Motor neuron (in vitro differentiated cells): ENCODE results near the gene FGF9. TPM values are rescaled to one million over a fixed set of nuclear protein-coding genes. Genes with fewer than 3 reads are reported as not detected.

Experiments
- ATAC-seq, 8 experiments: fragments of 200-7000 bp; cut with Tn5 transposase; replicated peaks in 6 of 8; 2 replicates each; pipeline ENCODE4 v1.8.0; 2021; ENCODE audit warnings: mild to moderate bottlenecking in 8 of 8, moderate library complexity in 8 of 8
- H3K27ac ChIP-seq, 2 donors: fragments of 250-450 bp; sonication (Bioruptor Pico); 2 replicates each; pipeline ENCODE4 v1.9.0; 2021; ENCODE audit warnings: antibody characterized with exemption in 2 of 2, mild to moderate bottlenecking in 2 of 2, moderate library complexity in 1 of 2
- H3K4me1 ChIP-seq, 2 donors: fragments of 250-450 bp; sonication (Bioruptor Pico); replicated peaks in 1 of 2; 2 replicates each; pipeline ENCODE4 v1.6.1; 2021; ENCODE audit warnings: antibody characterized with exemption in 2 of 2, mild to moderate bottlenecking in 2 of 2, moderate library complexity in 1 of 2
- H3K4me3 ChIP-seq, 5 donors: fragments of 250-450 bp; sonication (Bioruptor Pico); 2 replicates each; pipeline ENCODE4 v1.9.0; 2021; ENCODE audit warnings: antibody characterized with exemption in 5 of 5, mild to moderate bottlenecking in 5 of 5, moderate library complexity in 4 of 5
- WGBS, 10 experiments: fragments of 450-650 bp; shearing (Covaris generic); methylation state at CpG; one replicate each; pipeline ENCODE4 v1.0.0; 2022; 5-methylcytosine and 5-hydroxymethylcytosine counted together
- in situ Hi-C, 9 experiments: fragments of 400-800 bp; cut with MboI; loops; one replicate each; pipeline ENCODE4 v1.15.0; 2021; ENCODE audit warnings: low sequenced_read_pairs in 9 of 9, low pct_unique_long_range_greater_than_20kb in 2 of 9; ENCODE audit not compliant: unreplicated experiment in 9 of 9
- total RNA-seq, 8 experiments: library from RNA; unstranded; fragments of 300-600 nt; gene quantifications; 2 replicates each; pipeline versions ENCODE4 v1.2.3 to v1.2.4, GENCODE V29; 2022

Gene FGF9
- total RNA-seq, 8 experiments from 2014 or later = 0.36 to 12.8 (median 9.0) TPM; not detected in 2

- Histone ChIP-seq H3K4me3 (no peak overlapping the region), H3K4me1 (peaks cover 0 to 19% of the 10 kb centered on the region in 2 donors), H3K27ac (no peak overlapping the region)
- in situ Hi-C loops = no loop called here
- ATAC-seq = no peak
- WGBS, 10 experiments = 0 to 100% (median 82%) methylated on average over 1 to 3 of the region's 3 CpGs; no CpG with 5 or more reads in 2 of the 10 experiments
Observed at GRCh38 chr13:21696865-21697448, 26.1 kb downstream of the FGF9 start.

DNA sequence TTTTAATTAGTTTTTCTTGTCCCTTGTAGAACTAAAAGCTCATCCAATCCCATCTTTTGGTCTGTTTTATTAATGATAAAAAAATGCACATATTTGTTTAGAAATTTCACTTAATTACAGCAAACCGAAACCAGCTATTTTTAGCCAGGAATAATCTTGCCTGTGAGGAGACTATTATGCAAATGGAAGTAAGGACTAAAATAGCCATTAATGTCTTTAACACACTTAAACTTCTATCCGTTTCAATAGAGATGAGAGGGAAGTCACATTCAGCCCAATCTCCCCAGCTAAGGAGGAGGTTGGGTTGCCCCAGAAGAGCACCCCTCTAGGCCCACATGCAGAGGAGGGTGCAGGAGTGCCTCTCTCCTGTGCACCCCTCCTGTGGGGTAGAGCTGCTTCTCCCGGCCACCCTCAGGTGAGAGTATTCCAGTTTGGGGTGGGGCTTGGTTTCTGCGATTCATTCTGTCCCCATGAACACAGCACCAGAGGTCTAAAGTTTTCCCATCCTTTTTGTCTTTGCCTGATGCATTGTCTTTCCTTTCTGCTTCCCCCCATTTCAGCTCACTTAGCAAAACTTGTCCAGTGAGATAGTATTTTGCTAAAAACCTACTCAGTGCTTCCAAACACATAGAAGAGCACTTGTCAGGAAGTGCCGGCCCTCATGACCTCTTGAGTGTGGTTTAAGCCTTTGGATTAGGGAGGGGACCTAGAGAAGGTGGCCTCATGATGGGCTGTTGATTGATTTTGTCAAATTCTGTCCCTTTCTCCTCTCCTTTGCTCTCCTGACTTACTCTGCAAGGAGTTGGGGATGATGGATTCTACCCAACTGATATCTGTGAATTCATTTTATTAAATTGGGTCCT is 28.2 kb downstream of the FGF9 start:
- WGBS, 10 experiments = 0 to 100% (median 67%) methylated on average over 1 to 4 of the region's 5 CpGs
- peaks cover 0 to 19% of the 10 kb centered on the region in 2 donors for H3K4me1 ChIP-seq
- in situ Hi-C loops = no loop called here
- peak in 5 of 8 experiments; percentile 15 to 73 (median 57) for ATAC-seq
- H3K4me3 ChIP-seq = no peak overlapping the region
- no peak overlapping the region for H3K27ac ChIP-seq

DNA sequence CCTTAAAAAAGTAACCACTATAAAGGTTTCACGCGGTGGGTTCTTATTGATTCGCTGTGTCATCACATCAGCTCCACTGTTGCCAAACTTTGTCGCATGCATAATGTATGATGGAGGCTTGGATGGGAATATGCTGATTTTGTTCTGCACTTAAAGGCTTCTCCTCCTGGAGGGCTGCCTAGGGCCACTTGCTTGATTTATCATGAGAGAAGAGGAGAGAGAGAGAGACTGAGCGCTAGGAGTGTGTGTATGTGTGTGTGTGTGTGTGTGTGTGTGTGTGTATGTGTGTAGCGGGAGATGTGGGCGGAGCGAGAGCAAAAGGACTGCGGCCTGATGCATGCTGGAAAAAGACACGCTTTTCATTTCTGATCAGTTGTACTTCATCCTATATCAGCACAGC is 30.6 kb downstream of the FGF9 start:
- peaks cover 0 to 19% of the 10 kb centered on the region in 2 donors for H3K4me1 ChIP-seq
- ATAC-seq = peak; percentile 22 to 95 (median 64)
- in situ Hi-C loops = no loop called here
- no peak overlapping the region for H3K4me3 ChIP-seq
- no peak overlapping the region for H3K27ac ChIP-seq
- 62 to 100% (median 88%) methylated on average over 1 to 7 of the region's 10 CpGs for WGBS, 10 experiments

- H3K27ac ChIP-seq = no peak overlapping the region
- ATAC-seq = no peak
- H3K4me3 ChIP-seq = no peak overlapping the region
- in situ Hi-C loops = no loop called here
- H3K4me1 ChIP-seq = peaks cover 0 to 15% of the 10 kb centered on the region in 2 donors
- 22 to 98% (median 82%) methylated on average over 1 to 4 of the region's 4 CpGs for WGBS, 10 experiments
Observed at GRCh38 chr13:21703846-21704245, 33.0 kb downstream of the FGF9 start.

DNA sequence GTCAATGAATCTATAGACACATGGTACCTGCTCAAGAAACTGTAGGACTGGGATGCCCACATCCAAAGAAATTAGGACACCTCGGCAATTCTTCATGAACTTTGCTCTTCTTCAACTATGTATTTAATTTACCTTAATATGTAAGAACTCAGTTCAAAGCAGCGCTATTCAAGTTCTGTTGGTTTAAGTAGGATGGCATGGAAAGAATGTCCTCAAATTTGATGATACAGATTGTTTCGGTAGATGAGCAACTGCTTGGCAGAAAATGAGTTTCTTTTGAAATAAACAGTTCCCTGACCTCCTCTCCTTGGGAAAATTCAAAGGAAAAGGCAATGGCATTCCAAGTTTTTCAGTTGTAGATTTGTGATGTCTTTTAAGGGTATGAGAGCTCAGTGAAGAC is 36.7 kb downstream of the FGF9 start:
- no peak for ATAC-seq
- no peak overlapping the region for H3K27ac ChIP-seq
- WGBS, 10 experiments = 0 to 100% (median 91%) methylated on average over 1 to 3 of the region's 3 CpGs
- no peaks in the 10 kb centered on the region for H3K4me1 ChIP-seq
- H3K4me3 ChIP-seq = no peak overlapping the region
- in situ Hi-C loops = no loop called here

DNA sequence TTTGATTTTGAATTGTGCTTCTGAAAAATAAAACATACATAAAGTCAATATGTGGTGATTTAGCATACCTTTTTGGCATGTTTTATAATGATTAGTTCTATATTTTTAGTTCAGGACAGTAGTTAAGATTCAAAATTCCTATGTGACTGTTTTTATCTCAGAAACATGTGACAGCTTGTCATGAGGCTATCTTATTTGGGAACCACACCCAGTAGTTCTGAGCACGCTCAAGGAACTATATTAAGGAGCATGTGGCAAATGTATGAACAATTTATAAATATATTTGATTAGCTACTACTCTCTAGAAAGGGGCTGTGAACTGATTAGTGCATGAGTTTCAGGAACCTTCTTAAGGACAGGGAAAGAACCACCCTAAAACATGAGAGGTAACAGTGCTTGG is 38.8 kb downstream of the FGF9 start:
- ATAC-seq = peak in 2 of 8 experiments; percentile 63 to 73
- H3K4me3 ChIP-seq = no peak overlapping the region
- in situ Hi-C loops = no loop called here
- 0 to 100% (median 71%) methylated on average over 1 of the region's 1 CpG; no CpG with 5 or more reads in 5 of the 10 experiments for WGBS, 10 experiments
- H3K4me1 ChIP-seq = no peaks in the 10 kb centered on the region
- H3K27ac ChIP-seq = no peak overlapping the region

DNA sequence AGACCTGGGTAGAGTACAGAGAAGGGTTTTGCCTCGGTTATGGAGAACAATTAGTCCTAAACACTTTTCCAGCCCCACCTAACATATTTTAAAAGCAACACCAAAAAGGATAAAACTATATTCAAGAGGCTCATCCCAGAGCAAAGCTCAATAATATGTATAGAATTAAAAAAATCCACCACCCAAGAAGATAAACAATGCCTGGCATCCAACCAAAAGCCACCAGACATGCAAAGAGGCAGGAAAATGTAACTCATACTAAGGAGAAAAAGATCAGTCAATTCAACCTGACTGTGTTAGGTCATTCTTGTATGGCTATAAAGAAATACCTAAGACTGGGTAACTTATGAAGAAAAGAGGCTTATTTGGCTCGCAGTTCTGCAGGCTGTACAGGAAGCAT is 39.3 kb downstream of the FGF9 start:
- WGBS, 10 experiments = 0 to 89% (median 44%) methylated on average over 1 to 2 of the region's 2 CpGs; no CpG with 5 or more reads in 2 of the 10 experiments
- Histone ChIP-seq H3K4me3 (no peak overlapping the region), H3K27ac (no peak overlapping the region), H3K4me1 (no peaks in the 10 kb centered on the region)
- in situ Hi-C loops = no loop called here
- ATAC-seq = peak in 1 of 8 experiments; percentile 67

GRCh38 chr13:21717817-21718216 is 46.9 kb downstream of the FGF9 start:
- WGBS, 10 experiments = 14 to 94% (median 50%) methylated on average over 1 to 4 of the region's 4 CpGs; no CpG with 5 or more reads in 3 of the 10 experiments
- Histone ChIP-seq H3K4me1 (no peaks in the 10 kb centered on the region), H3K4me3 (no peak overlapping the region), H3K27ac (no peak overlapping the region)
- in situ Hi-C loops = no loop called here
- peak in 2 of 8 experiments; percentile 31 to 71 for ATAC-seq

DNA sequence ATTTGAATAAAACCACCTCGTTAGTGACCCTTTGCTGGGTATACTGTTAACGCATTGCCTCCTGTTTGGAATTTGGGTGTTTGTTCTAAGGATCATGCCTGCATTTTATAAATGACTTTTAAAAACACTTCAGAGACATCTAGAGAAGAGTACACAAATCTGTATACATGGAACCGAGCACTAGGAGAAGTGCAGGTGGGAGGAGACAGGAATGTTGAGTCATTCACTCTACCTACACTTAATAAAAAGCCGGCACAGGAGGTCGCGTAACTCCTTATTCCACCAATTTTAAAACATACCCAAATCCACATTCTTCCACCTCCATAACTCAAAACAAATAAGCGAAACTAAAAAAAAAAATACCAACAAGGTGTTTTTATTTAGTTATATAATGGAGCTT is 48.6 kb downstream of the FGF9 start:
- H3K4me3 ChIP-seq = no peak overlapping the region
- no peak overlapping the region for H3K27ac ChIP-seq
- 22 to 97% (median 80%) methylated on average over 1 to 7 of the region's 7 CpGs for WGBS, 10 experiments
- H3K4me1 ChIP-seq = peaks cover 0 to 11% of the 10 kb centered on the region in 2 donors
- no peak for ATAC-seq
- in situ Hi-C loops = no loop called here

DNA sequence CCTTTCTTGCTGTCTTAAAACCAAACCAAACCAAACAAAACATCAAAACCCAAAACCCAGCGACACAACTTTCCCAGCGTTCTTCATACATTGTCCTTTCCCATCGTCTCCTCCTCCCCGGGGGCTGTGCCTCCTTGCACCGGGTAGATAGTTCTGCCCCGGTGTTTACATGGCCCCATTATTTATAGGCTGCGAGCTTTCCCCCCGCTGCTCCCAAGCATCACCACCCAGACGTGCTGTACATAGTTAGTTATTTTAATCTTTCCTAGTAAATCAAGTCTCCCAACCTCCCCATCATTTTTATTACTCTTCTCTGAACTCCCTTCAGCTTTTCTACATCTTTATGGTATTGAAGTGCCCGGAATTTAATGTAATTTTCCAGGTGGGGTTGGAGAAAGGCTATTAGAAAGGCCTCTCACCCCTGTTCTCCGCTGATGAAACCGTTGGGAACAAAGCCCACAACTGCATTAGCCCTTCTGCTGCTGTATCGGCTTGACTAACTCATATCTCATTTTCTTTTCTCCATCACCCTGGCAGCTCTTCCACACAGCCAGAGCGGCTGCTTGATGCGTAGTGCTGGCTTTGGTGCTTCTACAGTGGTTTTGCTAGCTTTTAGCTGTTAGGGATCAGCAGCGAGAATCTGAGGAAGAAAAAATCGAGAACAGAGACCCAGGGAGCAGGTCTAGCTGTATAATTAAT is 53.1 kb downstream of the FGF9 start:
- in situ Hi-C loops = no loop called here
- Histone ChIP-seq H3K4me3 (no peak overlapping the region), H3K27ac (peak overlapping the region in 1 of 2 donors; percentile 83), H3K4me1 (peaks cover 0 to 24% of the 10 kb centered on the region in 2 donors)
- peak in 5 of 8 experiments; percentile 49 to 95 (median 63) for ATAC-seq
- WGBS, 10 experiments = 8 to 91% (median 66%) methylated on average over 1 to 15 of the region's 17 CpGs

DNA sequence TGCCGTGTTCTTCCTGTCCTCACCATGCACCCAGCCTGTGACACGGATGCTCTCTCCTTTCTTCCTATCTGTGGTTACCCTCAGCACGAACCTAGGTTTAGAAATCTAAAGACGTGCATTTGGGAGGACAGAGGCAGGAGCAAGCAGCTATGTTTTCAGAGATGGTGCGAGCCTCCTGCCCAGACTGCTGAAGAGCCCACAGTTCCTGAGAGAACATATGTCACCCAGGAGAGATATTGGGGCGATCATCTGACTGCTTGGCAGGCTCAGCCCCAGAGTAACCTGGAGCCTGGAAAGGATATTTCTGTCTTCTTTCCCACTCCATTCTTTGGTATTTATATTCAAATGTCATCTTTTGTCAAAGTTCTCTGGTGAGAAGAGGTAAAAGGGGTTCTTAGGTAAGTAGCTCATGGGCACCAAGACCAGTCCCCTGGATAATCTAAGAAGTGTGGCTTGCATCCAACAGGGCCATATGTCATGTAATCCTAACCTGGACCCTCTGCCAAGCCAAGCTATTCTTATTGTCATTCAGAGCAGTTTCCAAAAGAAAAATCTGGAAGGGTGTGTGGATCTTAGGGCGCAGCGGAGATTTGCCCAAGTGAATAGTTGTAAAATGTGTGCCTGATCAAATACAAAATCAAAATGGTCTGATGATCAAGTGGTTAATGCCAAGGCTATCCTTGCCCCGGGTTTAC is 59.5 kb downstream of the FGF9 start:
- in situ Hi-C loops = no loop called here
- Histone ChIP-seq H3K4me3 (no peak overlapping the region), H3K27ac (no peak overlapping the region), H3K4me1 (peaks cover 4 to 19% of the 10 kb centered on the region in 2 donors)
- WGBS, 10 experiments = 10 to 100% (median 91%) methylated on average over 1 to 8 of the region's 9 CpGs; no CpG with 5 or more reads in 3 of the 10 experiments
- no peak for ATAC-seq

GRCh38 chr13:21733475-21734263 is 62.8 kb downstream of the FGF9 start:
- WGBS, 10 experiments = 21 to 85% (median 66%) methylated on average over 3 to 9 of the region's 9 CpGs
- Histone ChIP-seq H3K4me3 (no peak overlapping the region), H3K4me1 (peaks cover 19 to 44% of the 10 kb centered on the region in 2 donors), H3K27ac (no peak overlapping the region)
- peak in 5 of 8 experiments; percentile 11 to 41 (median 36) for ATAC-seq
- in situ Hi-C loops = no loop called here
